HG03025 (cell line): ENCODE results near the gene TAOK3.

Experiments
- ATAC-seq: cut with Tn5 transposase; IDR thresholded peaks from one replicate; pipeline ENCODE4 v1.9.1; 2021; ENCODE audit warnings: mild to moderate bottlenecking, moderate library complexity; ENCODE audit not compliant: unreplicated experiment, low FRiP score

Gene TAOK3

DNA sequence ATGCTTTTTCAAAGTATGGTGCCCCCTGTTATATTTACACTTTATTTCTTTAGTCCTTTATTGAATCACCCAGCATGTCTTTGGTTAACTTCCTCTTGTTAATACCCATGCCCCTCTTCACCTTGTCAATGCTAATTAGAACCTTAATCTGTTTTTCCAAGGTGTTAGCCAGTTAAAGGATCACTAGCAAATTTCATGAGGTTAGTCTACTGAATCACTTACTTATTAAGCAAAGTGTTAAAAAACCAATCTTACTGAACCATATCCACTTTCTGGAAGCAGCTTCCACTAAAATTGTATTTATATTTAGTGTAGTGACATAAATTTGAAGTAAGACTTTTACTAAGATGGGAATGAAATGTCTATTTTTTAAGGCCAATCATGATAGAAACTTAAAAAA, 27.9 kb downstream of the TAOK3 start:
- no peak for ATAC-seq

DNA sequence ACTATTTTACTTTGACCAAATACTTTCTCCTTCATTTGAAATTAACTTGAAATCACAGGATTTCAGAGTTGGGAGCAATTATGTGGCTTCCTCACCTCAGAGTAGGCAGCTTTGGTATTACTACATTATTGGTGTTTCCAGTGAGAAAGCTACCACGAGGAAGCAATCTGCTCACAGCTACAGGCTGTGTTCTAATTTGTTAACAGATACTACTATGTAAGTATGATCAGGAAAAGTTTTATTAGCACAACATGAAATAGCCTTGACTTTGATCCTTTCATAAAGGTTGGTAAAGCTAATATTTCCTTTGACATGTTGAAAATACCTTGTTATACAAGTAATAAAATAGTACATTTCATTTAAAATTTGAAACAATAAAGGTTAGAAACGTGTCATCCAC, 30.6 kb downstream of the TAOK3 start:
- ATAC-seq, result no peak

DNA sequence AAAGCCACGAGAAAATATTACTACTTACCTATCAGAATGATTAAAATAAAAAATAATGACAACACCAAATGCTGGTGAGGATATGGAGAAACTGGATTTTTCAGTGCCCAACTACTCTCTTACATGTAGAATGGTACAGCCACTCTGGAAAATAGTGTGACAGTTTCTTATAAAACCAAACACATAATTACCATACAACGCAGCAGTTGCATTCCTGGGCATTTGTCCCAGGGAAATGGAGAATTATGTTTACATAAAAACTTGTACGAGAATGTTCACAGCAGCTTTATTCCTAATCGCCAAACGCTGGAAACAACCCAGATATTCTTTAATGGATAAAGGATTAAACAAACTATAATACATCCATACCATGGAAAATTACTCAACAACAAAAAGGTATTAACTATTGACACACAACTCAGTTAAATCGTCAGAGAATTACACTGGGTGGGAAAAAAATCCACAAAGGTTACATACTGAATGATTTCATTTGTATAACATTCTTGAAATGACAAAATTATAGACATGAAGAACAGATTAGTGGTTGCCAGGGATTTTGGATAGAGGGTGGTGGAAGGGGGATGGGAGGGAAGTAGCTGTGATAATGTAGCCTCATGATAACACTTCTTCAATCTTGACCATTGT, 35.4 kb downstream of the TAOK3 start:
- ATAC-seq, result no peak

GRCh38 chr12:118336123-118336522, 36.6 kb downstream of the TAOK3 start:
- no peak for ATAC-seq

GRCh38 chr12:118334939-118335567, 37.7 kb downstream of the TAOK3 start:
- no peak for ATAC-seq

GRCh38 chr12:118334241-118334640, 38.5 kb downstream of the TAOK3 start:
- ATAC-seq, result no peak

DNA sequence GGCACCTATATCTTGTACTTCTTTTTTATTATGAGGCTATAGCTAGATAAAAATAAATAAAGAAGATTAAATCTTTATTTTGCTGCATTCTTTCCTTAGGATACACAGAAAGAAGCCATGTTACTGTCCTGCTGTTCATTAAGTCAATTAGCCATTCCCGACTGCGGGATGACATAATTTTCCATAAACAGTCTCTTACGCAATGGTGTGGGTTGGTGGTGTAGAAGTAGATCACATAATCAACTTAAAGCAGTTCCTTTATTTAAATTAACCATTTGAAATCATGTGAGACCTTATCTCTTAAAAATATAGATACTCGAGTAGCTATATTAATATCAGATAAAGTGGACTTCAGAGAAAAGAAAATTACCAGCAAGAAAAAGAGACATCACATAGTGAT, 40.2 kb downstream of the TAOK3 start:
- ATAC-seq, result no peak

GRCh38 chr12:118330421-118331018, 42.2 kb downstream of the TAOK3 start:
- peak; percentile 84 for ATAC-seq

DNA sequence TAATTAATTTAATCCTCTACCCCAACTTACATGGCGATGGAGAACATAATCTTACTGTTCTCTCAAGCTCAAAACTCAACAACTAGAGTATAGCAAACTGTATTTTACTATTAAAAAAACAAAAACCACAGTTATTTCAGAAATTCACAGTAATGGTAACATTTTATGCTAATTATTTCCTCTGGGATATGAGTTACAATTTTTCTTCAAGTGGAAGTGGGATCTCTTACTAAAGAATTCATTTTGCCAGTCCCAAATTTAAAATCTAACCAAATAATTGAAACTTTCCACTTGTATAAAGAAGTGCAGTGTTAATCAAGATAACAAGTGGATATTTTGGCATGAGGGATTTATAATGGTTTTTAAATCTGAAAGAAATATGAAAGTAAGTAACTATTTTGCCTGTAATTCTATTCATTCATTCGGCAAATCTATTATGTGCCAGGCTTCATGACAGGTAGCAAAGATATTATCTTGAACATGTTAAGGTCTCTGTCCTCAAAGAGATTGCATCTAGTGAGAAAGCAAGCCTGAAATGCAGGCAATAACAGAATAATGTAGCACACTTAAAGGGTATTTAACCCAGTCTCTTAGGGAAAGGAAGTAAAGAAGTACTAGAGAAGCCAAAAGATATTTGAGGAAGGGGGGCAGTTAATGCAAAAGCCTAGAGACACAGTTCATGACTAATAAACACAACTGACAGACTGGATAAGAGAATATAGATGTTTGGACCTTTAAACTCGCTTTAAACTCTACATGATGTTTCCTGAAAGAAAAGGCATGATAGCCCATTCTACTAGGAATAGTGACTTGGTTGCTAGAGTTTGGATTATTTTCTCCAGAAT, 44.0 kb downstream of the TAOK3 start:
- no peak for ATAC-seq

- no peak for ATAC-seq
These were observed 45.3 kb downstream of the TAOK3 start for GRCh38 chr12:118327391-118327790.

DNA sequence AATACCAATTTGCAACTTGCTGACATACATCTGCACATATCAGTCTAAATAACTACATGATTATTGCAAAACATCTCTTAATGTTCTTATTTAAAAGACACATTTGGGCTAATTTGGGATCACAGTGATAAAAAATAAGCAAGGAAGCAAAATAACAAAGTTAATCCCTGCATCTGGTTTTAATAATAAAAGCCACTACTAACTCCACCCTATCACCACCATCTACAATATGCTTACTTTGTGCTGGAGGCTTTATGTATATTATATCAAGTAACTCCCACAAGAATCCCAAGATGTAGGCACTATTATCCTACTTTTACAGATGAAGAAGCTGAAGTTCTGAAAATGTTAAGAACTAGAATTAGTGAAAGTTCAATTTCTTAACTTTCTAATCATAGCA, 45.7 kb downstream of the TAOK3 start:
- ATAC-seq, result no peak

- ATAC-seq, result no peak
These were observed 47.6 kb downstream of the TAOK3 start for GRCh38 chr12:118325081-118325480.

- ATAC-seq, result no peak
These were observed 53.1 kb downstream of the TAOK3 start for GRCh38 chr12:118319627-118320026.

GRCh38 chr12:118318744-118319143, 54.0 kb downstream of the TAOK3 start:
- ATAC-seq, result no peak

GRCh38 chr12:118317729-118318128, 55.0 kb downstream of the TAOK3 start:
- ATAC-seq, result no peak

- ATAC-seq, result no peak
These were observed 56.9 kb downstream of the TAOK3 start for GRCh38 chr12:118315821-118316220.

- peak; percentile 70 for ATAC-seq
These were observed 60.1 kb downstream of the TAOK3 start for GRCh38 chr12:118312578-118312977.

GRCh38 chr12:118311666-118312065, 61.0 kb downstream of the TAOK3 start:
- no peak for ATAC-seq

GRCh38 chr12:118310320-118310719, 62.4 kb downstream of the TAOK3 start:
- no peak for ATAC-seq

- peak; percentile 8 for ATAC-seq
These were observed 64.7 kb downstream of the TAOK3 start for GRCh38 chr12:118308006-118308405.
